GM12875 (cell line): ENCODE measurements around the gene VSIG10.

Source experiments
- H3K4me3 ChIP-seq: one replicate; pipeline ENCODE4 v1.5.1; 2011; ENCODE audit warnings: low read depth, low read length, control low read depth
- TF ChIP-seq, protein P1 (sequence below): IDR thresholded peaks from 2 replicates; pipeline ENCODE4 v1.5.1; 2011; ENCODE audit warnings: low read depth, mild to moderate bottlenecking, control low read depth, inconsistent platforms, low read length, moderate library complexity, borderline replicate concordance; ENCODE audit not compliant: insufficient read depth

Gene VSIG10

DNA sequence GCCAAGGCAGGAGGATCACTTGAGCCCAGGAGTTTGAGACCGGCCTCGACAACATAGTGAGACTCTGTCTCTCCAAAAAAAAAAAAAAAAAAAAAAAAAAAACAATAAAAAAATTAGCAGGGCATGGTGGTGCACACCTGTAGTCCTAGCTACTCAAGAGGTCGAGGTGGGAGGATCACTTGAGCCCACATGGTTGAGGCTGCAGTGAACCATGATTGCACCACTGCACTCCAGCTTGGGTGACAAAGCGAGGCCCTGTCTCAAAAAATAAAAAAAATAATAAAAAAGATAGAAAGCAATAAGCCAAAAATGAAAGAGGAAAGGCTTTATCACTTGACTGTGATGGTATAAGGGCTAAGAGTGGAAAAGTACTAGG, 21.9 kb upstream of the VSIG10 start:
- no peak overlapping the region for H3K4me3 ChIP-seq
- TF ChIP-seq, protein P1, sequence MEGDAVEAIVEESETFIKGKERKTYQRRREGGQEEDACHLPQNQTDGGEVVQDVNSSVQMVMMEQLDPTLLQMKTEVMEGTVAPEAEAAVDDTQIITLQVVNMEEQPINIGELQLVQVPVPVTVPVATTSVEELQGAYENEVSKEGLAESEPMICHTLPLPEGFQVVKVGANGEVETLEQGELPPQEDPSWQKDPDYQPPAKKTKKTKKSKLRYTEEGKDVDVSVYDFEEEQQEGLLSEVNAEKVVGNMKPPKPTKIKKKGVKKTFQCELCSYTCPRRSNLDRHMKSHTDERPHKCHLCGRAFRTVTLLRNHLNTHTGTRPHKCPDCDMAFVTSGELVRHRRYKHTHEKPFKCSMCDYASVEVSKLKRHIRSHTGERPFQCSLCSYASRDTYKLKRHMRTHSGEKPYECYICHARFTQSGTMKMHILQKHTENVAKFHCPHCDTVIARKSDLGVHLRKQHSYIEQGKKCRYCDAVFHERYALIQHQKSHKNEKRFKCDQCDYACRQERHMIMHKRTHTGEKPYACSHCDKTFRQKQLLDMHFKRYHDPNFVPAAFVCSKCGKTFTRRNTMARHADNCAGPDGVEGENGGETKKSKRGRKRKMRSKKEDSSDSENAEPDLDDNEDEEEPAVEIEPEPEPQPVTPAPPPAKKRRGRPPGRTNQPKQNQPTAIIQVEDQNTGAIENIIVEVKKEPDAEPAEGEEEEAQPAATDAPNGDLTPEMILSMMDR = no peak

DNA sequence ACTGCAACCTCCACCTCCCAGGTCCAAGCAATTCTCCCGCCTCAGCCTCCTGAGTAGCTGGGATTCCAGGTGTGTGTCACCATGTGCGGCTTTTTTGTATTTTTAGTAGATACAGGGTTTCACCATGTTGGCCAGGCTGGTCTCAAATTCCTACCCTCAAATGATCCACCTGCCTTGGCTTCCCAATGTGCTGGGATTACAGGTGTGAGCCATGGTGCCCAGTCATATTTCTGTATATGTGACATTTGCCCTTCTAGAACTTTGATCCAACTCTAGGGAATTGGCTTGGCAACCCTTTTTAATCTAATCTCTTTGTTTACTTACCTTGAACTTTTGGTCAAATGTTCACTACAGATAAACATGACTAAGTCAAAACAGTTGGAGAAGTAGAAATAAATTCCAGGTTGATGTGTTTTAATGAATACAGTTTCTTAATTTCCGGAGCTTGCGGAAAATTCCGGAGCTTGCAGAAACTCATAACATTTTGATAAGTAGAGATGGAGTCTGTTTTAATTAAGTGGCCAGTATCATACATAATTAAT, 20.6 kb upstream of the VSIG10 start:
- TF ChIP-seq, protein P1 = no peak
- H3K4me3 ChIP-seq = no peak overlapping the region

DNA sequence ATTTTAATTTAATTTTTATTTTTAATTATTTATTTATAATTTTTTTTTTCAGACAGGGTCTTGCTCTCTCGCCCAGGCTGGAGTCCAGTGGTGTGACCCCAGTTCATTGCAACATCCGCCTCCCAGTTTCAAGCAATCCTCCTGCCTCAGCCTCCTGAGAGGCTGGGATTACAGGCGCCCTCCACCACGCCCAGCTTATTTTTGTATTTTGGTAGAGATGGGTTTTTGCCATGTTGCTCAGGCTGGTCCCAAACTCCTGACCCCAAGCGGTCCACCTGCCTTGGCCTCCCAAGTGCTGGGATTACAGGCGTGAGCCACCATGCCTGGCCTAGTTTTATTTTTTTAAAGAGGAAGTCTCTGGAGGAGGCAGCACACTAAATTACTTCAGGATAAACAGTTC, 18.5 kb upstream of the VSIG10 start:
- TF ChIP-seq, protein P1 = no peak
- H3K4me3 ChIP-seq = no peak overlapping the region

DNA sequence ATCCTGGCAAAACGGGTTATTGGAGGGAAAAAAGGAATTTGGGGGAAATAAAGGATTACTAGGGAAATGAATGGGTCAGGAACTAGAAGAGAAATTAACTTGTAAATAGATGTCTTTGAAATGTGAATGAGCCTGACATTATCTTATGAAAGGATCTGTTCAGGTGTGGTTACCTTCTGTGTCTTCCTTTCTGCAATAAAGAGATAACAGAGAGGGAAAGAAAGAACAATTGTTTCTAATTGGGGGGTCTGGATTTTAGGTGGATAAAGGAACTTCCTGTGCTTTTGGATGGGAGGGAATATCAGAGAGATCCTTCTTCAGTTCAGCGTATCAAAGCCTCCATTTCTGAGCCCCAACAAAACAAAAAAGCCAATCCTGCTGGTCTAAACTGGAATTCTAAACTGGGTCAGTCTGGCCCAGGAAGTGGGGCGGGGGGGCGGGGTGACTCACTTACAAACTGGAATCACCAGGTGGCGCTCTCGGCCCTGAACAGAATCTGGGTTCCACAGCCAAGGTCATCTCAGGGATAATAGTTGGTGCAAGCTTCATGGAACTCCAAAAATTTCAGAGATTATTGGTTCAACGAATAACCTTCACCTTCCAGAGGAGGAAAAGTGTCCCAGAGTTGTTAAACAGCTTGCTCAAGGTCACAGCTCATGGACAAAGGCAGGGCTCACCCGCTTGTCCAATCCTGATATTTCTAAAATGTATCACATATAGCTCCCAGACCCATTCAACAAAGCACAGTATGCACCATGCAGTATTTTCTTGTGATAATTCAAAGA, 17.0 kb upstream of the VSIG10 start:
- no peak overlapping the region for H3K4me3 ChIP-seq

DNA sequence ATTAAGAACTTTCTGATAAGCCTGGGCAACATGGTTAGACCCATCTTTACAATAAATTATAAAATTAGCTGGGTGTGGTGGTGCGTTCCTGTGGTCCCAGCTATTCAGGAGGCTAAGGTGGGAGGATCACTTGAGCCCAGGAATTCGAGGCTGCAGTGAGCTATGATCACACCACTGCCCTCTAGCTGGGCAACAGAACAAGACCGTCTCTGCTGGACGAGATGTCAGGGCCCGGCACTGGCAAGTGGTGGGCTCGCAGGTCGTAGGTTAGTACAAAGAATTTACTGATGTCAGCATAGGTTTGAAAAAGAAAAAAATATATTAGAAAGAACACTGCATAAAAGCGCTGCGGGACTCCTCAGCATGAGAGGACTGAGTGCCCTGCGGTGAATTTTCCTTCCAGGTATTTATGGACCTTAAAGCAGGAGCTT, 15.7 kb upstream of the VSIG10 start:
- TF ChIP-seq, protein P1 = no peak
- no peak overlapping the region for H3K4me3 ChIP-seq

More for the DNA sequence above, 17.0 kb upstream of the VSIG10 start:
- TF ChIP-seq, protein P1 = peak; percentile 66

DNA sequence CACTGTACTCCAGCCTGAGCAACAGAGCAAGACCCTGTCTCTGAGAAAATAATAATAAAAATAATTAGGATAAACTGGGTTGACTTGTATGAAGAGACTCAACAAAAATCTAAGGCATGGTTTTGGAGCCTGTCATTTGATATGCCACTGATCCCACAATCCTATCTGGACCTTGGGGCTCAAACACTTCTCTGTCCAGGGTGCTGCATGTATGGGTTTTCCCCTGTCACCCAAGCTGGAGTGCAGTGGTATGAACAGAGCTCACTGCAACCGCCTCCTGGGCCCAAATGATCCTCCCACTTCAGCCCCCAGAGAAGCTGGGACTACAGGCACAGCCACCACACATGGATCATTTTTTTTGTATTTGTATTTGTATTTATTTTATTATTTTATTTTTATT, 5.3 kb upstream of the VSIG10 start:
- H3K4me3 ChIP-seq = no peak overlapping the region
- TF ChIP-seq, protein P1 = no peak

DNA sequence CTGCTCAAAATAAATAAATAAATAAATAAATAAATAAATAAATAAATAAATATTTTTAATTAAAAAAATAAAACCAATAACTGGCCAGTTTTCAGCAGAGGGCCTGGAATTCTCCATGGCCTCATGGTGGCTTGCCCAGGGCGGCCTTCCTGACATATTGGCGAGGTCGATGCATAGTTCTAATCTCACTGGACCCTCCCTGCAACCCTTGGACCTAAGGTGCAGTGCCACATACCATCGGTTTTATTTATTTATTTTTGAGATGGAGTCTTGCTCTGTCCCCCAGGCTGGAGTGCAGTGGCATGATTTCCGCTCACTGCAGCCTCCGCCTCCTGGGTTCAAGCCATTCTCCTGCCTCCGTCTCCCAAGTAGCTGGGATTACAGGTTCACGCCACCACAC, 3.9 kb upstream of the VSIG10 start:
- no peak overlapping the region for H3K4me3 ChIP-seq

More for the DNA sequence above, 3.9 kb upstream of the VSIG10 start:
- TF ChIP-seq, protein P1 = no peak
